HEK293T (cell line): ENCODE data around the gene FAM24A.
"Not testable (repeated sequence)": the region's sequence is repeated elsewhere in the genome, so short reads cannot be mapped to it uniquely, and the experiment has no call there.

Source experiments
- CTCF ChIA-PET: fragments of 350-600 bp; formaldehyde crosslinking; extraction: SDS; loops from one replicate; lab custom pipeline; 2021; ENCODE audit warnings: antibody characterized with exemption, inconsistent platforms; lab: Yijun Ruan, JAX
- POLR2A ChIA-PET: fragments of 350-600 bp; formaldehyde crosslinking; extraction: SDS; loops from one replicate; lab custom pipeline; 2020; ENCODE audit warnings: antibody characterized with exemption, inconsistent platforms; lab: Yijun Ruan, JAX
- DNase-seq: peaks from one replicate; pipeline ENCODE4 v3.0.0; 2012; ENCODE audit warnings: mixed read lengths; ENCODE audit errors: extremely low spot score
- ARNT ChIP-seq: fragments of 450-650 bp; IDR thresholded peaks from 2 replicates; pipeline ENCODE4 v1.6.1; 2017; ENCODE audit warnings: mild to moderate bottlenecking
- BHLHE40 ChIP-seq: fragments of 450-650 bp; IDR thresholded peaks from 2 replicates; pipeline ENCODE4 v1.6.1; 2016; ENCODE audit warnings: mild to moderate bottlenecking, moderate library complexity, borderline replicate concordance
- CTBP1 ChIP-seq: fragments of 450-650 bp; IDR thresholded peaks from 2 replicates; pipeline ENCODE4 v1.6.1; 2016; ENCODE audit warnings: borderline replicate concordance
- ELF4 ChIP-seq: fragments of 450-650 bp; IDR thresholded peaks from 2 replicates; pipeline ENCODE4 v1.6.1; 2017; ENCODE audit warnings: antibody characterized with exemption
- FOXA1 ChIP-seq: fragments of 450-650 bp; IDR thresholded peaks from 2 replicates; pipeline ENCODE4 v1.6.1; 2016; ENCODE audit warnings: mild to moderate bottlenecking
- FOXK2 ChIP-seq: fragments of 450-650 bp; IDR thresholded peaks from 2 replicates; pipeline ENCODE4 v1.6.1; 2016; ENCODE audit warnings: mild to moderate bottlenecking
- FOXM1 ChIP-seq: fragments of 450-650 bp; IDR thresholded peaks from 2 replicates; pipeline ENCODE4 v1.6.1; 2017; ENCODE audit warnings: mild to moderate bottlenecking, borderline replicate concordance
- HDGF ChIP-seq: fragments of 450-650 bp; IDR thresholded peaks from 2 replicates; pipeline ENCODE4 v1.6.1; 2017; ENCODE audit warnings: antibody characterized with exemption, borderline replicate concordance
- L3MBTL2 ChIP-seq: fragments of 450-650 bp; conservative IDR thresholded peaks from 2 replicates; pipeline ENCODE4 v1.6.1; 2016; ENCODE audit warnings: mild to moderate bottlenecking
- LEF1 ChIP-seq: fragments of 450-650 bp; IDR thresholded peaks from 2 replicates; pipeline ENCODE4 v1.6.1; 2017; ENCODE audit warnings: mild to moderate bottlenecking, borderline replicate concordance
- NFRKB ChIP-seq: fragments of 450-650 bp; IDR thresholded peaks from 2 replicates; pipeline ENCODE4 v1.6.1; 2016; ENCODE audit warnings: mild to moderate bottlenecking, moderate library complexity
- SP1 ChIP-seq: fragments of 450-650 bp; IDR thresholded peaks from 2 replicates; pipeline ENCODE4 v1.6.1; 2017
- SUZ12 ChIP-seq: fragments of 450-650 bp; IDR thresholded peaks from 2 replicates; pipeline ENCODE4 v1.6.1; 2016; ENCODE audit warnings: mild to moderate bottlenecking
- TARDBP ChIP-seq: fragments of 450-650 bp; IDR thresholded peaks from 2 replicates; pipeline ENCODE4 v1.6.1; 2016
- ZNF384 ChIP-seq: fragments of 450-650 bp; IDR thresholded peaks from 2 replicates; pipeline ENCODE4 v1.6.1; 2016
- TF ChIP-seq, protein P1 (sequence below): fragments of 450-650 bp; IDR thresholded peaks from 2 replicates; pipeline ENCODE4 v1.6.1; 2016

FAM24A gene, protein sequence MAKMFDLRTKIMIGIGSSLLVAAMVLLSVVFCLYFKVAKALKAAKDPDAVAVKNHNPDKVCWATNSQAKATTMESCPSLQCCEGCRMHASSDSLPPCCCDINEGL

DNA sequence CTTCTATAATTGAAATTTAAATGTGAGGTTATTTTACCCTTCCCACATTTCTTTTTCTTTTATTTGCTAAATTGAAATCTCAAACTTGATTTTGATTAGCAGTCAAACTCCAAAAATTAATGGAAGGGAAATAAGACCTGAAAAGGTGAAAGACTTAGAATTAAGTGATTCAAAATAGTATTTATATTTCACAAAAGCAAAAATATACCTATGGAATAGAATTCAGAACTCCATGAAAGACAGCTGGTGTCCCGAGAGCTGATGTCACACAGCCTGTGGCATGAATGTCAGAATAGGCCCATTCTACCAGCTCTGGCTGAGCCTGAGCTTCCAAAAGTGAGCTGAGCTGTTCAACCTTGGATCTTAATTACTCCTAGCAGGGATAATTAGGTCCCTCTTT lies at the start of gene FAM24A:
Gene FAM24A (plus strand): TSS at position 301 of the 400 bp plus-strand sequence. CDS start 1,025 bp downstream, outside the sequence.
- CTCF ChIA-PET = no interaction called here
- POLR2A ChIA-PET = no interaction called here
- no peak for DNase-seq
- no peak for TF ChIP-seq FOXA1

DNA sequence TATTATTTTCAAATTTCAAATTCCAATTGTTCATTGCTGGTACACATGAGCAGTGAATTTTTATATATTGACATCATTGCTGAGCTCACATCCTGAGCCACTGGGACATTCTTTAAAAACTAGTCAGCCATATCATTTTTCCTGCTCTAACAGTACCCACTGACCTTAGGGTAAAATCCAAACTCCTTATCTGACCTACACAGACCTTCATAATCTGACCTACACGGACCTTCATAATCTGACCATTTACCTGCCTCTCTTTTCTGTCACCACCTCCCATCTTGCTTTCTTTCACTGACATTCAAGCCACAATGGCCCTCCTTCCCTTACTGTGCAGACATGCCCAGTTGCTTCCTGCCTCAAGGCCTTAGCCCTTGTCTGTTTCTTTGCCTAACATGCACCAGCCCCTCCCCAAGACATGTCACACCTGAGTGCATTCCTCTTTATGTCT lies 48.7 kb upstream of the FAM24A start:
- no peak for TF ChIP-seq FOXM1
- no peak for TF ChIP-seq CTBP1
- no peak for TF ChIP-seq ELF4
- no peak for TF ChIP-seq LEF1
- TF ChIP-seq SP1 = no peak
- TF ChIP-seq TARDBP = no peak
- no peak for TF ChIP-seq HDGF
- no peak for TF ChIP-seq FOXK2
- no peak for TF ChIP-seq BHLHE40
- no peak for TF ChIP-seq ZNF384
- TF ChIP-seq FOXA1 = no peak
- TF ChIP-seq, protein P1, sequence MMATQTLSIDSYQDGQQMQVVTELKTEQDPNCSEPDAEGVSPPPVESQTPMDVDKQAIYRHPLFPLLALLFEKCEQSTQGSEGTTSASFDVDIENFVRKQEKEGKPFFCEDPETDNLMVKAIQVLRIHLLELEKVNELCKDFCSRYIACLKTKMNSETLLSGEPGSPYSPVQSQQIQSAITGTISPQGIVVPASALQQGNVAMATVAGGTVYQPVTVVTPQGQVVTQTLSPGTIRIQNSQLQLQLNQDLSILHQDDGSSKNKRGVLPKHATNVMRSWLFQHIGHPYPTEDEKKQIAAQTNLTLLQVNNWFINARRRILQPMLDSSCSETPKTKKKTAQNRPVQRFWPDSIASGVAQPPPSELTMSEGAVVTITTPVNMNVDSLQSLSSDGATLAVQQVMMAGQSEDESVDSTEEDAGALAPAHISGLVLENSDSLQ = no peak
- TF ChIP-seq ARNT = no peak
- no peak for TF ChIP-seq L3MBTL2
- TF ChIP-seq NFRKB = no peak
- no peak for TF ChIP-seq SUZ12
- POLR2A ChIA-PET = no interaction called here
- CTCF ChIA-PET = no interaction called here
- DNase-seq = no peak

DNA sequence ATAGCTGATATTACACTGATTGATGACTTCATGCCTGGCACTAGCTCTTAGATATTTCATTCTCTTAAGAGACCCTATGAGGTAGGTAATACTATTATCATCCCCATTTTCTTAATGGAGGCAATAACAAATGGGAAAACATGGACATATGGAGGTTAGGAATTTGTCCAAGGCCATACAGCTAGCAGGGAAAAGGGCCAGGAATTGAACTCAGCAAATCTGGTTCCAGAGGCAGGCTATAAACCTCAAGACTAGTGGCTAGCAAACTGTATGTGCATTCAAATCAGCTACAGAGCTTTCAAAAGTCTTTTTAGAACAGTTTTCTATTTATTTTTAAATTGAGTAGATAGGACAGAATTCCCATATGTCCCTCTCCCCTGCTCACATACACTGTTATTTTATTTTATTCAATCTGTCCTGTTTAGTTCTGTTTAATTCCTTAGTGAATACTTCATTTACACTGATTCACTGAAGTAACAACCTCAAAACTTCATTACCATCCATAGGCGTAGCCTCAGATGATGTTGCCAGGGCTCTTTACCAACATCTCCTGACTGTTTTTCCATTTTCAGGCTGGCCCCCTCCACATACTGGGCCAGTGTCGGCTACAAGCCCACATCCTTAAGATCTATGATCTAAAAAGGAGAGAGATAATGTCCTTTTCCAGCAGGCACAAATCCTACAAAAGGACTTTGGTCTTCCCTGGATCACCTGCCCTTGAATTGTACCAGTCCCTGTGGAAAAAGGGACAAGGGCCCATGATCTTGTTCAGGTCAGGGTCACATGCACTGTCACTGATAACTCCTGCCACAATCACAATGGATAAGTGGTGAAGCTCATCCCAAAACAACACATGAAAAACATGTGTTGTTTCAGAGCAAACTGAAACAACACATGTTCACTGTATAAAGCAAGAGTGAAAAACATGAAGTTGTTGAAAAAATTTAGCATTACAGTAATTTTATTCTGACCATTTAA lies 46.9 kb upstream of the FAM24A start:
- ChIA-PET POLR2A (no interaction called here), CTCF (interaction anchor here (0.5 kb wide), 1 partner anchor 299 kb away, joined by 5 read pairs; no protein-coding TSS in a partner anchor)
- no peak for DNase-seq
- TF ChIP-seq L3MBTL2 (no peak), ARNT (no peak), BHLHE40 (no peak), ZNF384 (no peak), LEF1 (no peak), FOXK2 (no peak), SP1 (no peak), FOXM1 (no peak), TARDBP (no peak), NFRKB (no peak)
- TF ChIP-seq, protein P1 = no peak

DNA sequence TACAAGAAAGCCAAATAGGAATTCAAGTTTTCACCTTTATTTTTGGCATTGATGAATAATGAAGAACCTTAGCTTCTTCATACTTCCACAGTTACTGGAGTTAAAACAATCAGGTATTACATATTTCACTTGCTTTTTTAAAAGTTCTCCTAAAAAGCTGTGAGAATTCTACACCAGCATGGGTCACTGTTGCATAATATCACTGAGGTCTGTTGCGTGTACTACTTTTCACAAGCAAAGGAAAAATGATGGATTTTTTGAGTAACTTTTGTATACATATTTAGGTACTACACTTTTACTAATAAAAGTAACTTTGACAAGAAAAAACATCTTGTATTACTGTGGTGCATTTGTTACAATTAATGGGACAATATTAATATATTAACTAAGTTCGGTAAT lies 46.2 kb upstream of the FAM24A start:
- no peak for TF ChIP-seq HDGF
- TF ChIP-seq ELF4 = no peak
- no peak for TF ChIP-seq FOXK2
- no peak for TF ChIP-seq SP1
- no peak for TF ChIP-seq BHLHE40
- no peak for TF ChIP-seq ZNF384
- TF ChIP-seq TARDBP = no peak
- no peak for TF ChIP-seq SUZ12
- no peak for TF ChIP-seq CTBP1
- TF ChIP-seq FOXA1 = no peak
- TF ChIP-seq NFRKB = no peak
- TF ChIP-seq, protein P1 = no peak
- no peak for TF ChIP-seq ARNT
- TF ChIP-seq L3MBTL2 = no peak
- TF ChIP-seq LEF1 = no peak
- DNase-seq = no peak
- POLR2A ChIA-PET = interaction anchor here (1.0 kb wide), 1 partner anchor 16 kb away, joined by 3 read pairs; no protein-coding TSS in a partner anchor
- CTCF ChIA-PET = no interaction called here

DNA sequence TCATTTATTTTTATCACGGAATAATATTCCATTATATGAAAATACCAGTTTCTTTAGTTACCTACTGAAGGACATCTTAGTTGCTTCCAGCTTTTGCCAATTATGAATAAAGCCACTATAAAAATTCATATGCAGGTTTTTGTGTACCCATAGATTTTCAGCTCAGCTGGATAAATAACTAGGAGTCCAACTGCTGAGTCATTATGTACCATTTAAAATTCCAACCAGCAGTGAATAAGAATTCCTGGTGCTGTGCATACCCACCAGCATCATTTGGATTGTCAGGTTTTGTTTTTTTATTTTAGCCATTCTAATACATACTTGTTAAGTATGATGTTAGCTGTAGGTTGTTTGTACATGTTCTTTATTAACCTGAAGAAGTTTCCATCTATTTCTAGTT lies 45.5 kb upstream of the FAM24A start:
- TF ChIP-seq FOXK2 (no peak), NFRKB (no peak), SUZ12 (no peak), CTBP1 (no peak), FOXM1 (no peak), HDGF (no peak), LEF1 (no peak), FOXA1 (no peak), L3MBTL2 (no peak), ZNF384 (no peak), TARDBP (no peak), SP1 (no peak)
- TF ChIP-seq, protein P1 = no peak

DNA sequence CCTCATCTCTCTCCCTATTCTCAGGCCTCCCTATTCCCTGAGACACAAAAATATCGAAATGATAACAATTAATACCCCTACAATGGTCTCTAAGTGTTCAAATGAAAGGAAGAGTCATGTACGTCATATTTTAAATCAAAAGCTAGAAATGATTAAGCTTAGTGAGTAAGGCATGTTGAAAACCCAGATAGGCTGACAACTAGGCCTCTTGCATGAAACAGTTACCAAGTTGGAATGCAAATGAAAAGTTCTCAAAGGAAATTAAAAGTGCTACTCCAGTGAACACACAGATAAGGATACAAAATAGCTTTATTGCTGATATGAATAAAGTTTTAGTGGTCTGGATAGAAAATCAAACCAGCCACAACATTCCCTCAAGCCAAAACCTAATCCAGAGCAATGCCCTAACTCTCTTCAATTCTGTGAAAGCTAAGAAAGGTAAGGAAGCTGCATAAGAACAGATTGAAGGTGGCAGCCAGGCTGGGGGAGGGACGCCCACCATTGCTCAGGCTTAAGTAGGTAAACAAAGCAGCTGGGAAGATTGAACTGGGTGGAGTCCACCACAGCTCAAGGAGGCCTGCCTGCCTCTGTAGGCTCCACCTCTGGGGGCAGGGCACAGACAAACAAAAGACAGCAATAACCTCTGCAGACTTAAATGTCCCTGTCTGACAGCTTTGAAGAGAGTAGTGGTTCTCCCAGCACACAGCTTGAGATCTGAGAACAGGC lies 43.5 kb upstream of the FAM24A start:
- CTCF ChIA-PET, DNase-seq, POLR2A ChIA-PET: not testable (repeated sequence)

More for the DNA sequence above, 45.5 kb upstream of the FAM24A start:
- CTCF ChIA-PET = no interaction called here
- POLR2A ChIA-PET = interaction anchor here (1.0 kb wide), 1 partner anchor 15 kb away, joined by 3 read pairs; no protein-coding TSS in a partner anchor
- DNase-seq = no peak

DNA sequence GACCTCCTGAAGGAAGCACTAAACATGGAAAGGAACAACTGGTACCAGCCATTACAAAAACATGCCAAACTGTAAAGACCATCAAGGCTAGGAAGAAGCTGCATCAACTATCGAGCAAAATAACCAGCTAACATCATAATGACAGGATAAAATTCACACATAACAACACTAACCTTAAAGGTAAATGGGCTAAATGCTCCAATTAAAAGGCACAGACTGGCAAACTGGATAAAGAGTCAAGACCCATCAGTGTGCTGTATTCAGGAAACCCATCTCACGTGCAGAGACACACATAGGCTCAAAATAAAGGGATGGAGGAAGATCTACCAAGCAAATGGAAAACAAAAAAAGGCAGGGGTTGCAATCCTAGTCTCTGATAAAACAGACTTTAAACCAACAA lies 41.6 kb upstream of the FAM24A start:
- CTCF ChIA-PET, POLR2A ChIA-PET, DNase-seq: not testable (repeated sequence)

DNA sequence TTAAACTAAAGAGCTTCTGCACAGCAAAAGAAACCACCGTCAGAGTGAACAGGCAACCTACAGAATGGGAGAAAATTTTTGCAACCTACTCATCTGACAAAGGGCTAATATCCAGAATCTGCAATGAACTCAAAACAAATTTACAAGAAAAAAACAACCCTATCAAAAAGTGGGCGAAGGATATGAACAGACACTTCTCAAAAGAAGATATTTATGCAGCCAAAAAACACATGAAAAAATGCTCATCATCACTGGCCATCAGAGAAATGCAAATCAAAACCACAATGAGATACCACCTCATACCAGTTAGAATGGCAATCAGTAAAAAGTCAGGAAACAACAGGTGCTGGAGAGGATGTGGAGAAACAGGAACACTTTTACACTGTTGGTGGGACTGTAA lies 38.5 kb upstream of the FAM24A start:
- CTCF ChIA-PET, DNase-seq, POLR2A ChIA-PET: not testable (repeated sequence)
